CD4-positive, alpha-beta T cell treated with Interleukin-4 for 4 hours (primary cell): ENCODE data around the gene CORO2B.

Source experiments
- DNase-seq: peaks from one replicate; pipeline ENCODE4 v3.0.0-alpha.2; 2020

The CORO2B gene

GRCh38 chr15:68574629-68575028 lies 4.2 kb upstream of the CORO2B start:
- DNase-seq, result no peak

GRCh38 chr15:68576235-68576892 lies 2.4 kb upstream of the CORO2B start:
- no peak for DNase-seq

GRCh38 chr15:68578175-68578979 lies 416 bp upstream of the CORO2B start:
- DNase-seq, result no peak

GRCh38 chr15:68580026-68580882 lies 1.5 kb downstream of the CORO2B start:
- DNase-seq, result no peak

- no peak for DNase-seq
These were observed 2.0 kb downstream of the CORO2B start for GRCh38 chr15:68580883-68581155.

- DNase-seq, result no peak
These were observed 2.9 kb downstream of the CORO2B start for GRCh38 chr15:68581725-68582124.

- DNase-seq, result no peak
These were observed 3.4 kb downstream of the CORO2B start for GRCh38 chr15:68582236-68582635.

GRCh38 chr15:68582864-68583263 lies 4.1 kb downstream of the CORO2B start:
- no peak for DNase-seq

GRCh38 chr15:68583321-68583720 lies 4.5 kb downstream of the CORO2B start:
- no peak for DNase-seq

- no peak for DNase-seq
These were observed 5.4 kb downstream of the CORO2B start for GRCh38 chr15:68583936-68584755.

- no peak for DNase-seq
These were observed 6.2 kb downstream of the CORO2B start for GRCh38 chr15:68584756-68585573.

GRCh38 chr15:68585574-68586273 lies 6.9 kb downstream of the CORO2B start:
- DNase-seq, result no peak

- DNase-seq, result no peak
These were observed 7.6 kb downstream of the CORO2B start for GRCh38 chr15:68586274-68586961.

GRCh38 chr15:68587769-68588385 lies 9.1 kb downstream of the CORO2B start:
- DNase-seq, result no peak

GRCh38 chr15:68589053-68589452 lies 10.3 kb downstream of the CORO2B start:
- no peak for DNase-seq

GRCh38 chr15:68589783-68590710 lies 11.3 kb downstream of the CORO2B start:
- no peak for DNase-seq

GRCh38 chr15:68590721-68591389 lies 12.1 kb downstream of the CORO2B start:
- DNase-seq, result no peak

GRCh38 chr15:68592054-68592453 lies 13.3 kb downstream of the CORO2B start:
- no peak for DNase-seq
